WTC11 (cell line): ENCODE measurements around the gene FRYL.

Source experiments
- EMX1 ChIP-seq: fragments of 250-450 bp; sonication (Bioruptor Pico); IDR thresholded peaks from 2 replicates; pipeline ENCODE4 v1.8.0; 2021; ENCODE audit warnings: mild to moderate bottlenecking
- MAX ChIP-seq: sonication (generic); formaldehyde crosslinking; IDR thresholded peaks from 2 replicates; pipeline ENCODE4 v1.8.0; 2022; ENCODE audit warnings: mild to moderate bottlenecking, missing genetic modification reagents
- MYBL2 ChIP-seq: sonication (generic); formaldehyde crosslinking; IDR thresholded peaks from 2 replicates; pipeline ENCODE4 v1.8.1; 2023; ENCODE audit warnings: mild to moderate bottlenecking, moderate library complexity, missing genetic modification reagents
- NFYB ChIP-seq: sonication (generic); formaldehyde crosslinking; conservative IDR thresholded peaks from 2 replicates; pipeline ENCODE4 v1.8.0; 2022; ENCODE audit warnings: low read depth, missing genetic modification reagents
- TF ChIP-seq, protein P1 (sequence below): fragments of 200-600 bp; IDR thresholded peaks from 2 replicates; pipeline ENCODE4 v1.8.0; 2022; ENCODE audit warnings: antibody characterized with exemption
- TF ChIP-seq, protein P2 (sequence below): sonication (generic); formaldehyde crosslinking; IDR thresholded peaks from 2 replicates; pipeline ENCODE4 v1.8.1; 2022; ENCODE audit warnings: missing genetic modification reagents, borderline replicate concordance
- TF ChIP-seq, protein P3 (sequence below): sonication (generic); formaldehyde crosslinking; IDR thresholded peaks from 2 replicates; pipeline ENCODE4 v1.8.0; 2023; ENCODE audit warnings: mild to moderate bottlenecking, missing genetic modification reagents

DNA sequence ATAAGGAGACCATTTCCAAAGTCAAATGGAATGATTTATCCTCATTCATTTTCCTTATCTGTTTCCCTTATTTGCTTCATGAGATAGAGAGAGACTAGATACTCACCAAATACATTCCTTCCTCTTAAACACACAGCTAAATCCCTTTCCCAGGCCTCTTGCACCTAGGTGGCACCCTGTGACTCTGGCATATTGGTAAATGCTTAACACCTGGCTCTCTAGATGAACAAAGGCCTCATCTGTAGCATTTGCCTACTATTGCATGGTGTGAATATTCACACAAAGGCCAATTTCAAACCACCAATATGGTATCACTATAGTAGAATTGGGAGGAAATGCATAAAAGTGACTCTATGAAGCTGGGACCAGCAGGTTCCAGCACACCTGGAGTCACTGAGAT is 319.1 kb downstream of the FRYL start:
- TF ChIP-seq NFYB, result no peak
- TF ChIP-seq, protein P1, sequence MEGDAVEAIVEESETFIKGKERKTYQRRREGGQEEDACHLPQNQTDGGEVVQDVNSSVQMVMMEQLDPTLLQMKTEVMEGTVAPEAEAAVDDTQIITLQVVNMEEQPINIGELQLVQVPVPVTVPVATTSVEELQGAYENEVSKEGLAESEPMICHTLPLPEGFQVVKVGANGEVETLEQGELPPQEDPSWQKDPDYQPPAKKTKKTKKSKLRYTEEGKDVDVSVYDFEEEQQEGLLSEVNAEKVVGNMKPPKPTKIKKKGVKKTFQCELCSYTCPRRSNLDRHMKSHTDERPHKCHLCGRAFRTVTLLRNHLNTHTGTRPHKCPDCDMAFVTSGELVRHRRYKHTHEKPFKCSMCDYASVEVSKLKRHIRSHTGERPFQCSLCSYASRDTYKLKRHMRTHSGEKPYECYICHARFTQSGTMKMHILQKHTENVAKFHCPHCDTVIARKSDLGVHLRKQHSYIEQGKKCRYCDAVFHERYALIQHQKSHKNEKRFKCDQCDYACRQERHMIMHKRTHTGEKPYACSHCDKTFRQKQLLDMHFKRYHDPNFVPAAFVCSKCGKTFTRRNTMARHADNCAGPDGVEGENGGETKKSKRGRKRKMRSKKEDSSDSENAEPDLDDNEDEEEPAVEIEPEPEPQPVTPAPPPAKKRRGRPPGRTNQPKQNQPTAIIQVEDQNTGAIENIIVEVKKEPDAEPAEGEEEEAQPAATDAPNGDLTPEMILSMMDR, result no peak
- TF ChIP-seq, protein P2, sequence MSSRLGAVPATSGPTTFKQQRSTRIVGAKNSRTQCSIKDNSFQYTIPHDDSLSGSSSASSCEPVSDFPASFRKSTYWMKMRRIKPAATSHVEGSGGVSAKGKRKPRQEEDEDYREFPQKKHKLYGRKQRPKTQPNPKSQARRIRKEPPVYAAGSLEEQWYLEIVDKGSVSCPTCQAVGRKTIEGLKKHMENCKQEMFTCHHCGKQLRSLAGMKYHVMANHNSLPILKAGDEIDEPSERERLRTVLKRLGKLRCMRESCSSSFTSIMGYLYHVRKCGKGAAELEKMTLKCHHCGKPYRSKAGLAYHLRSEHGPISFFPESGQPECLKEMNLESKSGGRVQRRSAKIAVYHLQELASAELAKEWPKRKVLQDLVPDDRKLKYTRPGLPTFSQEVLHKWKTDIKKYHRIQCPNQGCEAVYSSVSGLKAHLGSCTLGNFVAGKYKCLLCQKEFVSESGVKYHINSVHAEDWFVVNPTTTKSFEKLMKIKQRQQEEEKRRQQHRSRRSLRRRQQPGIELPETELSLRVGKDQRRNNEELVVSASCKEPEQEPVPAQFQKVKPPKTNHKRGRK (CRISPR knock-in tag), result no peak
- TF ChIP-seq MAX (CRISPR knock-in tag), result no peak
- TF ChIP-seq, protein P3, sequence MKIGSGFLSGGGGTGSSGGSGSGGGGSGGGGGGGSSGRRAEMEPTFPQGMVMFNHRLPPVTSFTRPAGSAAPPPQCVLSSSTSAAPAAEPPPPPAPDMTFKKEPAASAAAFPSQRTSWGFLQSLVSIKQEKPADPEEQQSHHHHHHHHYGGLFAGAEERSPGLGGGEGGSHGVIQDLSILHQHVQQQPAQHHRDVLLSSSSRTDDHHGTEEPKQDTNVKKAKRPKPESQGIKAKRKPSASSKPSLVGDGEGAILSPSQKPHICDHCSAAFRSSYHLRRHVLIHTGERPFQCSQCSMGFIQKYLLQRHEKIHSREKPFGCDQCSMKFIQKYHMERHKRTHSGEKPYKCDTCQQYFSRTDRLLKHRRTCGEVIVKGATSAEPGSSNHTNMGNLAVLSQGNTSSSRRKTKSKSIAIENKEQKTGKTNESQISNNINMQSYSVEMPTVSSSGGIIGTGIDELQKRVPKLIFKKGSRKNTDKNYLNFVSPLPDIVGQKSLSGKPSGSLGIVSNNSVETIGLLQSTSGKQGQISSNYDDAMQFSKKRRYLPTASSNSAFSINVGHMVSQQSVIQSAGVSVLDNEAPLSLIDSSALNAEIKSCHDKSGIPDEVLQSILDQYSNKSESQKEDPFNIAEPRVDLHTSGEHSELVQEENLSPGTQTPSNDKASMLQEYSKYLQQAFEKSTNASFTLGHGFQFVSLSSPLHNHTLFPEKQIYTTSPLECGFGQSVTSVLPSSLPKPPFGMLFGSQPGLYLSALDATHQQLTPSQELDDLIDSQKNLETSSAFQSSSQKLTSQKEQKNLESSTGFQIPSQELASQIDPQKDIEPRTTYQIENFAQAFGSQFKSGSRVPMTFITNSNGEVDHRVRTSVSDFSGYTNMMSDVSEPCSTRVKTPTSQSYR (CRISPR knock-in tag), result no peak
- no peak for TF ChIP-seq MYBL2 (CRISPR knock-in tag)
- TF ChIP-seq EMX1, result no peak
